Measurements from ENCODE around the gene OLFML2B.

The OLFML2B gene

DNA sequence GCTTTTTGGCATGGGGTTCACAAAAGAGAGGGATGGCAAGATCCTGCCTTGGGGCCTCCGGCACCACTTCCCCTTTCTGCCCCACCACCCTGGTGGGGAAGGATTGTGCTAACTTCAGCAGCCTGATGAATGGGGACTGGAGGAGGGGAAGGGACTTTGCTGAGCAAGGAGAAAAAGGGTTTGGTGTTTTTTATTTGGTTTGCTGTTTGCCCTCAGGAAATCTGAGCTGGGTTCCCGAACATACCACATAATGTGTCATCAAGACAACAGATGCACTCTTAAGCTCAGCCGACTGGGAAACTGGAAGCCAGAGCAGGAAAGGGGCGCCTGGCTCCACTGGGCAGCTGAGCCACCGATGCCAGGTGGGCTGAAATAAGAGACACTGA lies 19.8 kb downstream of the OLFML2B start:
- no peak for DNase-seq

DNA sequence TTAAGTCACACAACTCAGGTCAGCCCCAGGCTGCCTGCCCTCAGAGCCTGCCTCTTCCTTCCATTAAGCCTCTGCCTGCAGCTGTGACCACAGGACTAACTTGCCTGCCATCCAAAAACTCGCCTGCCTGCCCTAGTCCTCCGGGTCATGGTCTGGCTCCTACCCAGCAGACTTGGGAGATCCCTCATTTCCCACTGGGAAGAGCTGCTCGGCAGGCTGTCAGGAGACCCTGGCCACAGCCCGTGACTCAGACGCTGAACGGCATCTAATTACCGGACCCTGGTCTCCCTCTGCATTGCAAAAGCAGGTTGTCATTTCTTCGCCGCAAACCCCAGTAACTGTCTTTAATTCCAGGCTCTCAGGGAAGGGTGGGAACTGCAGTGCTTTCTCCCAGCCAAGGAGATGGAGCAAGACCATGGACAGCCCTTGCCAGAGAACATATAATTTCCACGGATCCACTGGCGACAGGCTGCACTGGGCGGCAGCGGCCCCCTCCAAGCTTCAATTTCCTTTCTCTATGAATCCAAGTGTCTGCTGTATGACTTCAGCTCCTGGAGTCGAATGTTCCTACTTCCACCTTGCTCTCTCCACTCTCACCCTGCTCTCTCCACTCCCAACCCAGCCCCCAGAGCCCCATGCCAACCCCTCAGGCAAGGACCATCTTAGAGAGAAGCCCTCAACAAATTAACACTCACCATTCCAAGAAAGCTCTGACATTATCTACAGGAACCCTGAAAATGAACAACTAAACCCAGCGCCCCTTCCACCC lies 20.4 kb downstream of the OLFML2B start:
- no peak for DNase-seq

DNA sequence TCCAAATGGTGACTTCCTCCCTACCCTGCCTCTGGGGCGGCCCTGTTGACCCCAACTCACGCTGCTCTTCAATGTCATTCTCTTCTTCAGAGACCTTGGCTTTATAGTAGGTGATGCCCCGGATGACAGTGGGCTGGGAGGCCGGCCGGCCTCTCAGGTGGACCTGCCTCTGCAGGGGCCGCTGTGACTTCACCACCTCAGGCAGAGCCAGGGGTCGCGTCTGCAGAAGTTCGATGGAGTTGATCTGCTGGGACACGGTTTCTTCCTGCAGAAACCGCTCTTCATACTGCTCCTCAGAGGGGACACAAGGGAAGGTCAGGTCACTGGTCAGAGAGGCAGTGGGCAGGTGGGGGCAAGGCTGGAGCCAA lies 23.6 kb downstream of the OLFML2B start:
- DNase-seq: no peak

DNA sequence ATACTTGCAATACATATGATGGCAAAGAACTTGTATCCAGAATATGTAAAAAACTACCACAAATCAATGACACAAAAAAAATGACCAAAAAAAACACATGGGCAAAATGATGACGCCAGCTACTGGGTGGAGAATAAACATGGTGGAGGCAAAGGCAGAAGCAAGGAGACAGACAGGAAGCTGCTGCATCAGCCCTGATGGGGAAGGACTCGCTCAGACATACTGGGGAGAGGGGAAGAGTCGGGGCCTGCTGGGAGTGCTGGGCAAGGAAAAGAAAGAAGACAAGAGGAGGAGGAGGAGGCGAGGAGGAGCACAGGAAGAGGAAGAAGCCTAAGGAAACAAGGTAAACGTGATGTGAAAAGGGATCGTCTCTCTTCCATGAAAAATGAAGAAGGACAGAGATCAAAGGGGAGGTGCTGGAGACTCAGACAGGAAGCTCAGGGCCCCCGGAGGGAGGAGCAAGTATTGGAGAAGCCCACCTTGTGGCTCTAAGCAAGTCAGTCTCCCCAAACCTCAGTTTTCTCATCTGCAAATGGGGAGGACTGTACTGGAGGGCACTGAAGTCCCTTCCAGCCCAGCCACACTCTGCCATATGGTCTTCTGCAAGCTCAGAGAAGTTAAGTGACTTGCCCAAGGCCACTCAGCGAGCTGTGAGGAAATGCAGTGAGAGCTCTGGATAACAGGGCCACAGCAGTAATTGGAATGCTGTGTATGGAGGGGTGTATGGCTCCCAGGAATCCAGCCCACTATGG lies 24.2 kb downstream of the OLFML2B start:
- no peak for DNase-seq

DNA sequence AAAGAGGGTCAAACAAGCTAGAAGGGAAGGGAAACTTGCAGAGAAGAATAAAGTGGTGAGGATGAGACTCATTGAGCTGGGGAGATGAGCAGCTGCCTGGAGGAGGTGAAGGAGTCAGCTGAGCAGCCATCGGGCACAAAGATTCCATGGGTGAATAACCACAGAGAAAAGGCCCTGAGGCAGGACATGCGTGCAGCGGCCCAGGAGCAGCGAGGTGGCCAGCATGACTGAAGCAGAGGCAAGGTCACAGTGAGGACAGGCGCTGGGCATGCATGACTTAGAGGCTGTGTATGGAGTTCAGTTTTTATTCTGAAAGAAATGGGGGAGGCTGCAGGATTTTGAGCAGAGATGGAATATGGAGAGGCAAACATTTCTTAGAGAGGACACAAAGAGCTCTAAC lies 24.9 kb downstream of the OLFML2B start:
- no peak for DNase-seq

DNA sequence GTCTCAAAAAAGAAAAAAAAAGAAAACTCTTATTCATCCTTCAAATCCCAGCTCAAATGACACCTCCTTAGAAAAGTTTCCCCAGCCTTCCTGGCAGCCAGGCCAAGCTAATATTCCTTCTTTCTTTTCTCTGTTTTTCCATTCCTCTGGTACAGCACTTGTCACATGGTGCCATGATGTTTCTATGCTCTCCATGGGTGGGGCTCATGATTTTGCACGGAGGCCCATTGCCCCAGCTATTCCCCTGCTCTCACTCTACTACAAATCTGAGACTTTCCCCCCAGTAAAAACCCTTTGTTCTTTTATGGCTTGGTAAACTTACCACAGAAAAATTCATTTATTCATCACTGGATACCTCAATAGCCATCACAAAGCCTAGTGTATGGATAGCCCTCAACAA lies 26.5 kb downstream of the OLFML2B start:
- no peak for DNase-seq

DNA sequence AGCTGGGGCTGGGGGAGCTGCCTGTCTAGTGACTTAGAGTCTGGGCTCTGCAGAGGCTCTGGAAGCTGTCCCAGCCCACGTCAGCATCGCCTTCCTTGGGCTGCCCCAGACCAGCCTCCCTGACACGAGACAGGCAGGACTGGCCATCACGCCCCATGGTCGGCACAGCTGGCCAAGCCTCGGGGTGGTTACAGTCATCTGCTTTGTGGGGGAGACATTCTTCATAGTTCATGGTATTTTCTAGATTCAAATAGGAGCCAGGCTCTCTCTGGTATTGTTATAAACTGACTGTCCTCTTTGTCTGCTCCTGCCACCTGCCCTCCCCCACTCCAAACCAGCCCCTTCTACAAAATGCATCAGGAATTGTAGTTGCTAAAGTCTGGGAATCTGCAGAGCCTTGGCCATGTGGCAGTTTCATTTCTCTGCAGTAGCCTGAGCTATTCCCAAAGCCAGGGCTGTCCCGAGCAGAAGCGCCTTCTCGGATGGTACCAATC lies 29.4 kb downstream of the OLFML2B start:
- no peak for DNase-seq

DNA sequence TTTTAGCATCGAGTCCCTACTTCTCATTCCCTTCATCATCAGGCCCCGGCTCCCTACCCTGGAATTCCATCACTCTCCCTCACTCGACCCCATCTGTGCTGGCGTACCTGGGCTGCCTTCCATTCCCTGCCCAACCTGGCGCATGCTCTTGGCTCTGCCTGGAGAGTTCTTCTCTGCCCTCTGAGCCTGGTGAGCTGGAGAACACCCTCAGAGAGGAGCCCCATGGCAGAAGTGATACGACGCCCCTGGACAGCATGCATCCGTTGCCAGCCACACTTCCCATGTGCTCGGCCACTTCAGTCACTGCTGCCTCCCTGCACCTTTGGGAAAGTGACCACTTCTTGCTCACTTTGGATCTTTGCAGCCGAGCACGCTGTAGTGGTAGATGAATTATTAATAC lies 30.1 kb downstream of the OLFML2B start:
- DNase-seq: no peak

DNA sequence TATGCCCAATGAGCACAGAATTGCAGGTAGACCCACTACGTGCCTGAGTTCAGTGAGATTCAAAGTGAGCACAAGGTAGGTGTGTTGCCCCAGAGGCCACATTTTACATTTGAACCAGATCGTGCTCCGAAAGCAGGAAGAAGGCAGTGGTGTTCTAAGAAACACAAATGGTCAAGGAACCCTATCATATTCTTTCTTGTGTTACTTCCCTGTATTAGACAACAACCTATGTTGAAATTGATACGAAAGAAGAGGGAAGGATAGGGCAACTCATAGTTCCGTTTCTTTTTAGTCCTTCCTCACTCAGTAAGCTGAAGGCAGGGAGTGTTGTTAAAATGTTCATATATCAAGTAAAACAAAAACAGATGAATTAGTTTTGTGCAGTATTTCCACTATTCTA lies 33.9 kb downstream of the OLFML2B start:
- DNase-seq: no peak

DNA sequence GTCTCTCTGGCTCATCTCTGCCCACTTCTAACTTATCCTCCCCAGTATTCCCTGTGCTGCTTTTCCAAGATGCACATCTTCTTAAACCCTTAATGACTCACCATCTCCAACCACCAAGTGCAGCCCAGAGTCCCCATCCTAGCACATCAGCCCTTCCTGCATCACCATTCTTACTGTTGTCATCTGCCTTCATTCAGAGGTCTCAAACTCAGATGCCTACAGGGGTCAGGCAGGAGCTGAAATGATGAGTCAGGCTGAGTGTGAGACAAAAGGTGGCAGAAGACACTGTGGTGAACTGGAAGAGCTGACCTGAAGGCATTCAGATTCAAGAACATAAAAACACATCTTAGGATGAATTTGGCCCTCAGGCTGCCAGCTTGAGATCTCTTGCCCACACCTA lies 34.6 kb downstream of the OLFML2B start:
- DNase-seq: no peak

DNA sequence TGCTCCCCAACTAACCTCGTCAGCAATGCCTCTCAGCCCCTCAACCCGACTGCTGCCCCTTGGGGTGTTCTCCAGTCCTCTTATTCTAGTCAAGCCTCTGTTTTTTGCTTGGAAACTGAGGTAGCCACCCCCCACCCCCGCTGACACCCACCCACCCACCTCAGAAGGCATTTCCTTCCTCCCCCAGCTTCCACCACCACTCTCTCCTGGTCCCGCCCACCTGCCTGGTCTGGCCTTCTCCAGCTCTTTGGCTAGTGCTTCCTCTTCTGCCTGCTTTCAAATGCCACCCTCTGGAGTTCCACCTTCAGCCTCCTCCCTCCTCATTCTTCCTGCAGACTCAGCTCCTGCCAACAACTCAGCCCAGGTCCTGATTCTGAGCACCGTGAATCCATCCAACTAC lies 35.3 kb downstream of the OLFML2B start:
- DNase-seq: no peak

DNA sequence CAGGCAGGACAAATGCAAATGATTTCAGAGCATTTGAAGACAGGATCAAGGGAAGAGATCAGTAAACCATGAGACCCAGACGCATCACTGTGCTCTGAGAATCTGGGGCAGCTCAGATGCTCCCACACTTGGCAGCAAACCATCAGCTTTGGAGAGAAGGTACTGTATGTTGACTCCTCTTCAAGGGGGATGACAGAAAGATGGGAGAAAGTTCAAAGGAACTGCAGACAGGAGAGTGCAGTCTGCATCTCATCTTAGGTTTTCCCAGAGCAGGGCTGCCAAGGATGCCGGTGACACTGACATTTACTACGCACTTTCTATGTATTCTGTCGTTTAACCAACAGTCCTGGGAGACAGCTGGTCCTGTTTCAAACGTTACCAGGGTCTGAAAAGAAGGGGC lies 35.8 kb downstream of the OLFML2B start:
- no peak for DNase-seq

DNA sequence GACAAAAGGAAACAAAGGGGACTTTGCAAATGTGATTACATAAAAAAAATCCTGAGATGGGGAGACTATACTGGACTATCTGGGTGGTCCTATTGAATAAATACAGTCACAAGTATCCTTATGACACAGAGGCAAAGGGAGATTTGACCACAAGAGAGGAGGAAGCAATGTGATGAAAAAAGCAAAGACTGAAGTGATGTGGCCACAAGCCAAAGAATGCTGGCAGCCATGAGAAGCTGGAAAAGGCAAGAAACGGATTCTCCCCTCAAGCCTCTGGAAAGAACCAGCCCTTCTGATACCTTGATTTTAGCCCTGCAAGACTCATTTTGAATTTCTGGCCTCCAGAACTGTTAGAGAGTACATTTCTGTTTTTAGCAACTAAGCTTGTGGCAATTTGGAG lies 36.4 kb downstream of the OLFML2B start:
- no peak for DNase-seq

DNA sequence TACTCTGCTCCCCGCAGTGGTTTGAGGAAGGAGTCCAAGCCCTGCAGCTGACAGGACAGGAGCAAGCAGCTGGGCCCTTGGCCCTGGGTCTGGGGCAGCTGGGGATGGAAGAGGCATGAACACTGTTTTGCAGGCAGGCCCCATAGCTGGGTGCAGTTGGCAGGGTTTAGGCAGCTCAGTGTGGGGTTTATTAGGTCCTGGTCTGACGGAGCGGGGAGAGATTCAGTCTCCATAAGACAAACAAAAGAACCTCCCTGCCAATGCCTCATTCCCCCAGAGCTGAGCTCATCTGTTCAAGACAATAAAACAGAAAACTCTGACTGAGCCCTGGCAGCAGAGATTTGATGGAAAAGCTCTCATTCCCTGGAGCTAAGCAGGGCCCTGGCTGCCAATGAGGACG lies 37.3 kb downstream of the OLFML2B start:
- no peak for DNase-seq

DNA sequence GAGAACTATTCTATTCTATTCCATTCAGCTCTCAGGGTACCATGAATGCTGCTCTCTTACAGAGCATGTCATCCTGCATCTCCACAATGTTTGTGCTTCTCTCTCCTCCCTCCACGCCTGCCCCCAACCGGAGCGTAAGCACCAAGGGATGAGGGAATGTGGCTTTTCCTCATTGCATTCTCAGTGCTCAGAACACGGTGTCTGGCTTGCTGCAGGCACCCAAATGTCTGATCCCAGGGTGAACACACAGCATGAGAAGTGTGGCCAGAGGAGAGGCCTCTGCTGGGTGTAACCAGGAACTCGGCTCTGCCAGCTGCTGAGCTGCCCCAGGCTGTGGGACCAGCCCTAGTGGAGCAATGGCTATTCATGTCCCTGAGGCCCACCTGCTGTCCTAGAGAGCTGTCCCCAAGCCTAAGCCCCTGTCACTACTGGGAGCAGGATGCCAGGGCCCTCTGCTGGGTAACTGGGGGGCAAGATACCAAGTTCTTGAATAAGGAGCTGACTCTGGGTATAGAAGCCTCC lies 38.3 kb downstream of the OLFML2B start:
- DNase-seq: no peak

DNA sequence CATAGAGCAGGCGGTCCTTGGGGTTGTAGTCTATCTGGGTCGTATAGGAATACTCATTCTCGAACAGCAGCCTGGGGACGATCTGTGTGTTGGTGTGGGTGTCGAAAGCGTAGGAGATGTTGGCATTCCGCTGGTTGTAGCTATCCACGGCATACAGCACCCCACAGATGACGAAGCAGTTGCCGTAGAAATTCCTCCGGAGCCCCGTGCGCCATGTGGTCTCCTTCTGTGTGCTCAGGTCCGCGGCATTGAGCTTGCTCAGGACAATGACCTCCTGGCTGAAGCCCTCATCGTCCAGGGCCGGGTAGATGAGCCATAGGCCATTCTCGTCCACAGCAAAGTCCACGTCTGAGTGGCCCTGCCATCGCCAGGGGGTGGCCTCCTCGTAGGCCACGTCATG lies 39.9 kb downstream of the OLFML2B start:
- DNase-seq: no peak

DNA sequence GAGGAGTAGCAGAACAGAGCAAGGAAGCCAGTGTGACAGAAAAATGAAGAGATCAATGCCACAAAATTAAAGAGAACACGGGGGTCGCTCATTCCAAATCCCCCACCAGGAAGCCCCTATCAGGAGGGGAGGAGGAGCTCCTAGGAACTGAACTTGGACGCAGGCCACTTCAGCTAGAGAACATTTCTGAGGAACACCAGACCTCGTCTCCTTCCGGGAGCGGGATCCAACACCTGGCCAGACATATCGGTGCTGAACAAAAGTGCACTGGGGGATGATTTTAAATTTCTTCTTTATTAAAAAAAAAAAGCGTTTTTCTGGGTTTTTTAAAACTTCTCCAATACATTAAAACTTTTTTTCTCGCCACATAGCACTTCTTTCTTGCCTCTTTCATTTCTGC lies 40.8 kb downstream of the OLFML2B start:
- DNase-seq: no peak

DNA sequence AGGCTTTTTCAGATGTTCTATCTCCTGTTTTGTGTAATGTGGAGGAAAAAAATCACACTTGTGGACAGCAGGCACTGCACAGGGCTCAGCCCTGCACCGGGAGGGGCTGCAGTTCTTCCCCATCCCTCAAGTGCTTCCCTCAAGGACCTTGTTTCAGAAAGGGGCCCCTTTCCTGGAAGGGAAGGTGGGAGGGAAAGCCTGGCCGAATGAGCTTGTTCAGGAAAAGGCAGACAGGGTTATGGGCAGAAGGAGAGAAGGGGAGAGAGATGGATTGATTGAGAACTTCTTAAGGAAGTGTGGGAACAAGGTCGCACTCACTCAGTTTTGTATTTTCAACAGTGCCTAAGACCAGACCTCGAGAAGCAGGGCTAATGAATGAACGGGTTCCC lies 41.2 kb downstream of the OLFML2B start:
- DNase-seq: no peak

DNA sequence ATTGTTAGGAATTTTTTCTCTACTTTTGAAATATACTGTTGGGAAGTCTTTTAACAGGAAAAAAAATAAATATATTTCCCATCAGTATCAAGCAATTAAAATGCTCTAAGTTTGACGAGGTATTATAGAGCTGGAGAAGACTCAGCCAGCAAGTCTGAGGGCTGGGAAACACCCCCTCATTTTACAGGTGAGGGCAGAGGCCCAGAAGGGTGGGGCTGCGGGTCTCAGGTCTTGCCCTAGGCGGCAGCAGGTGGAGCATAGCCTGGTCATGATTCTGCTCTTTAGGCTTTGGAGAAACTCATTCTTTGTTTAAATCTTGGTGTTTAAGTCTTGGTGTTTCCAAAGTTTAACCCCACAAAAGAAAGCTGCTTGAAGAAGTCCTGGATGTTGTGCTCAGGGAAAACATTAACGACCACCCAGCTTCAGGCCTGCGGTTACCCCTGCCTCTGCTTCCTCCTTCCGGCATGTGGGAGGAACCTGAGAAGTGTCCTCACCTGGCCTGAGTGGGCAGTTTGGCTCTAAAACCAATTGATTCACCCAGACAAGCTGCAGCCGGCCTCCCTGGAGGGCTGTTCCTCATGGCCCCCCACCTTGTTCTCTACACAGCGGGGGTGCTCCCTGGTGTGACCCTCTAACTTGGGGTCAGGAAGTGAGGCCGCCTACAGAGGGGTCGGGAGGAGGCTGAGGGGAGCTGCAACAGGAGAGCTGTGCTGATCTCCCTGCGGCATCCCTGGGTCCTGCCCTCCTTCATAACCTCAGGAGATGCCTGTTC lies 41.7 kb downstream of the OLFML2B start:
- no peak for DNase-seq

DNA sequence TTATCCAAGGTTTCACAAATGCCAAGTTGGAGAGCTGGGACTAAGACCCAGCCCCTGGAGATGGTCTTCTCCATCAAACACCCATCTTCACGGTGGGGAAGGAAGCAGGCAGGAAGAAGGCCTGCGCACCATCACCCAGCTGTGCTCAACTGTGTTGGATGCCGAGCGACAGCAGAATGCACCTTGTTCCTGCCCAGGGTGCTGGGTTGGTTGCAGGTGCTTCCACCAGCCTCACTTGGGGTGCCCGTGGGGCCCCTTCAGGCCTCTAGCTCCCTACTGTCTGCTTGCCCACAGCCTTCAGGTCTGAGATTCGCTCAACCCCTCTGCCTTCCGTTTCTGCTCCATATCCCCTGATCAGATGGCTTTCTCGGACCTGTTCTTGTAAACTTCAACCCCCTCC lies 42.5 kb downstream of the OLFML2B start:
- DNase-seq: no peak

DNA sequence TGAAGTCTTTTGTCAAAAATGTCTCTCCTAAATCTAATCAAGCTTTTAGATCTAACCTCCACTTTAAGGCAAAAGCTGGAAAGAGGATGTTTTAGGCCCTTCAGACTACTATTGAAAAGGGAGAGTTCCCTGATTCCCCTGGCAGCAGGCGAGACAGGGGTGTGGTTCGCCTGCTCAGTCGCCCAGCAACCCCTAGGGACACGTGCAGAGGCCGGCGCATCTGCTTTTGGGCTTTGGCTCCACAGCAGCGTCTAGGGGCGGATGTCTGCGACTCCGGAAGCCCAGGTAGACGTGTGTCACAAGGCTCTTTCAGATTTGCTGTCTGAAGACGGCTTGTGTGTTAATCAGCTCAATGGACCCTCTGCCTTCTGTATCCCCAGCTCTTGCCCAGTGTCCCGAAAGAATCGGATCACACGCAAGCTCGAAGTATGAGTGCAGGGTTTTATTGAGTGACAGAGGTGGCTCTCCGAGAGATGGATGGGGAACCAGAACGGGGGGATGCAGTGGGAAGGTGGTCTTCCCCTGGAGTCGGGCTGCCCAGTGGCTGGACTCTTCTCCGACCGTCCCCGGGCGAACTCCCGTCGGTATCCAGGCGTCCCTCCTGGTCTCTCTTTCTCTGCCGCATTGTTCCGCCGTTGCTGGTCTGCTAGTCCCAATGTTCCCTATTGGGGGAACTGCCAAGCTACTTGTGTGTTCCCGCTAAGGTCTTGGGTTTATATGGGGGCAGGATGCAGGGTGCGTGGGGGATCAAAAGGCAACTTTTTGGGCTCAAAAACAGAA lies 45.5 kb downstream of the OLFML2B start:
- peak; percentile 77 for DNase-seq

DNA sequence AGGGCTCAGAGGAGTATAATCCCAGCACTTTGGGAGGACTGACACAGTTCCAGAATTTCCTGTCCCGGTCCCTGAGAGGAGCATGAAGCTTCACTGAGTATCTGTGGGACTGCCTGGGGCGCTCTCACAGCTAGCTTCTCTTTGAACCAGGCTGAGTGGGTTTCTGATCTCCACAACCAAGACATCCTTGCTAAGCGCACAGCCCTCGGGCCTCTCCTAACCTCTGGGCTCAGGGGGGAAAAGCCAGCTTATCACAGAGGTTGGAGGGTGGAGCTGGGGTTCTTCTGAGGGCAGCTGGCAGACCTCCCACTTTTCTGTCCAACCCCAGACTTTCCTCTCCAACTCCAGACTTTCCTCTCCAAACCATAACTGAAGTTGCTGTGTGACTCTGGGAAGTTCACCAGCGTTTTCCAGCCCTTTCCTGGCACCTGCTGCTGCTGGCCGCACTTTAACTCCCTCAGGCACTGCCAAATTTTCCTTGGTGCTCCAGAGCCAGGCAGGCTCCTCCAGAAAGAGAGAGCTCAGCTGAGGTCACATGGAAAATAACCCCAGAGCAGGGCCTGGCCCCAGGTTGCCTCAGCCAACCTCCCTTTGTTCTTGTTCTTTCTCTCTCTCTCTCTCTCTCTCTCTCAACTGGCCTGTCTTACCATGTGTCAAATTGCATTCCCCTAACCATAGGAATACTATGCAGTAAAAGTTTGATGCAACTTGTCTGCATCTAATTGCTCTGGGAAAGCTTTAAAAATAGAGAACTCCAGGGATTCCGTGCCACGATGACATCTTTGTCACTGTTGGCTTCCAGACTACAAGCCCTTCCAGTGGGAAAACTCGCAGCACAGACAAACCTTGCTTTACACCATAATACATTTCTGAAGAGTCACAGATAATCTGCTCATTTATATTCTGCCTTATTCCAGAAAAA lies 49.5 kb downstream of the OLFML2B start:
- no peak for DNase-seq
